BJ (cell line): Measurements from ENCODE around the gene GORASP2. TPM values are rescaled to one million over a fixed set of nuclear protein-coding genes. Genes with fewer than 3 reads are reported as not detected.

Source experiments
- CTCF ChIA-PET: fragments of 350-600 bp; formaldehyde crosslinking; extraction: SDS; loops from one replicate; lab custom pipeline; 2021; ENCODE audit warnings: antibody characterized with exemption, inconsistent platforms; lab: Yijun Ruan, JAX
- POLR2A ChIA-PET: fragments of 300-600 bp; sonication (Branson Sonifier 250); formaldehyde crosslinking; extraction: SDS; loops from one replicate; lab custom pipeline; 2021; ENCODE audit warnings: antibody characterized with exemption; lab: Charles Lee
- DNase-seq: peaks from one replicate; pipeline ENCODE4 v3.0.0-alpha.2; 2011; ENCODE audit warnings: low read depth
- H3K27me3 ChIP-seq: 2 replicates; pipeline ENCODE4 v1.6.0; 2011; ENCODE audit warnings: low read length; ENCODE audit not compliant: control insufficient read depth, insufficient read depth
- H3K36me3 ChIP-seq: 2 replicates; pipeline ENCODE4 v1.5.1; 2011; ENCODE audit warnings: low read length; ENCODE audit not compliant: control insufficient read depth, insufficient read depth
- H3K4me3 ChIP-seq: 2 replicates; pipeline ENCODE4 v1.5.1; 2011; ENCODE audit warnings: low read depth, mild to moderate bottlenecking, control low read depth, low read length
- CTCF ChIP-seq: IDR thresholded peaks from 2 replicates; pipeline ENCODE4 v1.5.1; 2011; ENCODE audit warnings: low read depth, mild to moderate bottlenecking, control low read depth, inconsistent platforms, low read length, moderate library complexity; ENCODE audit not compliant: insufficient read depth
- polyA plus RNA-seq: library from polyadenylated mRNA; depleted of rRNA; stranded (reverse); fragments of >200 nt; gene quantifications from 2 replicates; pipeline ENCODE4 v1.2.3, GENCODE V29; 2011

Gene GORASP2
- polyA plus RNA-seq, 1 experiment, result 194 TPM

- ChIA-PET POLR2A (interaction anchor here (0.6 kb wide), 1 partner anchor 12 kb away, joined by 4 read pairs; no protein-coding TSS in a partner anchor), CTCF (interaction anchor here (0.6 to 6.7 kb wide), 6 partner anchors 9 to 927 kb away, joined by 3 to 40 read pairs (median 8); partner anchors contain the start of gene GORASP2)
- no peak for DNase-seq
- 0 out of 2 replicates have a peak, but pooled peaks have one; percentile 20 for TF ChIP-seq CTCF
- Histone ChIP-seq H3K4me3 (no peak overlapping the region), H3K36me3 (no peaks in the 10 kb centered on the region), H3K27me3 (peaks cover 3% of the 10 kb centered on the region)
These were observed 43.8 kb upstream of the GORASP2 start for GRCh38 chr2:170885130-170885791.

DNA sequence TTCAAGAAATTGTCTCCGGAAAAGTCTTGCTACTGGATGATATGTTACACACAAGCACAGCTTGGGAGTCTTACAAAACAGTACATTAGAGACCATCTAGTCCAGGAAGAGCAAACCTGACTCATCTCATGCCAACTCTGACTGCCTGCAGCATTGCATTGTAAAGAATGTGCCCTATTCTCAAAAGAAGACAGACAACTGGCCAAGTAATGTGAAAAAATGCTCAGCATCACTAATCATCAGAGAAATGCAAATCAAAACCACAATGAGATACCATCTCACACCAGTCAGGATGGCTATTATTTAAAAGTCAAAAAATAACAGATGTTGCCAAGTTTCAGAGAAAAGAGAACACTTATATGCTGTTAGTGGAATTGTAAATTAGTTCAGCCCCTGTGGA is 42.7 kb upstream of the GORASP2 start:
- ChIA-PET CTCF (interaction anchor here (1.5 to 6.7 kb wide), 5 partner anchors 9 to 43 kb away, joined by 3 to 40 read pairs (median 13); partner anchors contain the start of gene GORASP2), POLR2A (no interaction called here)
- Histone ChIP-seq H3K4me3 (no peak overlapping the region), H3K36me3 (no peaks in the 10 kb centered on the region), H3K27me3 (peaks cover 3% of the 10 kb centered on the region)
- peak; percentile 34 for DNase-seq
- no peak for TF ChIP-seq CTCF

GRCh38 chr2:170887496-170887895 is 41.6 kb upstream of the GORASP2 start:
- Histone ChIP-seq H3K4me3 (no peak overlapping the region), H3K27me3 (no peaks in the 10 kb centered on the region; the same call in none of the 2 replicates), H3K36me3 (no peaks in the 10 kb centered on the region)
- no peak for DNase-seq
- ChIA-PET CTCF (interaction anchor here (0.6 to 1.9 kb wide), 2 partner anchors 41 to 1197 kb away, joined by 4 to 6 read pairs; partner anchors contain the start of gene GORASP2), POLR2A (interaction anchor here (0.6 kb wide), 1 partner anchor 55 kb away, joined by 3 read pairs; no protein-coding TSS in a partner anchor)
- TF ChIP-seq CTCF, result no peak

DNA sequence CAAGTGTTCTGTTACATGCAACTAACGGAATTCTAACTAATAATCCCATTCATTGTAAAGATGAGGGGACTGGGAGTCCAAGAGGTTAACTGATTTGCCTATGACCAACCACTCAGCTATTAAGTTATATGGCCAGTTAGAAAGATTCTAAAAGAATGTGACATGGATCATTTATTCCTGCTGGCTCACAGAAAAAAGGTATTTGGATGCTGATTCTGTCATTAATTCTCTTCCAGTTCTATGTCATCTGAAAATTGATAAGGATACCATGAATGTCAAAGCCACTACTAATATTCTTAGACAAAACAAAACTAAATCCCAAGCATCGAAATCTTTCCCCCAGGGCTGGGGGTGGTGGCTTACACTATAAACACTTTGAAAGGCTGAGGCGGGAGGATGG is 41.2 kb upstream of the GORASP2 start:
- no peak for TF ChIP-seq CTCF
- Histone ChIP-seq H3K27me3 (no peaks in the 10 kb centered on the region; the same call in none of the 2 replicates), H3K4me3 (no peak overlapping the region), H3K36me3 (no peaks in the 10 kb centered on the region)
- ChIA-PET CTCF (interaction anchor here (0.7 to 1.9 kb wide), 2 partner anchors 15 to 41 kb away, joined by 3 to 6 read pairs; partner anchors contain the start of gene GORASP2), POLR2A (interaction anchor here (0.6 kb wide), 1 partner anchor 54 kb away, joined by 3 read pairs; no protein-coding TSS in a partner anchor)
- no peak for DNase-seq

GRCh38 chr2:170891893-170892292 is 37.2 kb upstream of the GORASP2 start:
- Histone ChIP-seq H3K36me3 (no peaks in the 10 kb centered on the region), H3K4me3 (no peak overlapping the region), H3K27me3 (no peaks in the 10 kb centered on the region; the same call in none of the 2 replicates)
- DNase-seq, result no peak
- ChIA-PET CTCF (interaction anchor here (0.8 to 1.2 kb wide), 2 partner anchors 10 to 19 kb away, joined by 3 to 4 read pairs; no protein-coding TSS in a partner anchor), POLR2A (no interaction called here)
- no peak for TF ChIP-seq CTCF
